Ramos (cell line): ENCODE measurements around the gene WDR73.

ENCODE experiments used
- in situ Hi-C: fragments of 300-500 bp; cut with MboI; formaldehyde crosslinking; loops from one replicate; pipeline ENCODE4 v1.14.3; 2022; ENCODE audit warnings: low sequenced_read_pairs; ENCODE audit not compliant: unreplicated experiment

The WDR73 gene

GRCh38 chr15:84591815-84592214, 62.3 kb downstream of the WDR73 start:
- in situ Hi-C loops = loop anchor here (10.0 to 25.0 kb wide), 3 partner anchors 333 to 695 kb away; no protein-coding TSS in a partner anchor

- in situ Hi-C loops = loop anchor here (10.0 to 25.0 kb wide), 3 partner anchors 334 to 697 kb away; no protein-coding TSS in a partner anchor
Measured at GRCh38 chr15:84590406-84590805, 63.7 kb downstream of the WDR73 start.
